Sigmoid colon (tissue), 7 donors: ENCODE measurements around the gene FCHSD2. TPM values are rescaled to one million over a fixed set of nuclear protein-coding genes. Genes with fewer than 3 reads are reported as not detected.

Source experiments
- DNase-seq: peaks from one replicate; pipeline ENCODE4 v3.0.0-alpha.2; 2019
- H3K27ac ChIP-seq, 4 donors: fragments of 200-600 bp; sonication (generic); one replicate each; pipeline ENCODE4 v1.5.1; 2016 to 2019; ENCODE audit warnings: mild to moderate bottlenecking in 1 of 4
- H3K27me3 ChIP-seq, 3 donors: fragments of 200-600 bp; sonication (generic); one replicate each; pipeline ENCODE4 v1.5.1; 2019; ENCODE audit warnings: mild to moderate bottlenecking in 1 of 3
- H3K36me3 ChIP-seq, 4 donors: fragments of 200-600 bp; sonication (generic); one replicate each; pipeline ENCODE4 v1.5.1; 2016 to 2019
- H3K4me1 ChIP-seq, 4 donors: fragments of 200-600 bp; sonication (generic); one replicate each; pipeline ENCODE4 v1.5.1; 2017 to 2019
- H3K4me3 ChIP-seq, 4 donors: fragments of 200-600 bp; sonication (generic); one replicate each; pipeline ENCODE4 v1.5.1; 2017 to 2019; ENCODE audit warnings: mild to moderate bottlenecking in 2 of 4, moderate library complexity in 1 of 4
- H3K9me3 ChIP-seq, 4 donors: fragments of 200-600 bp in 3 of 4; sonication (generic) in 3 of 4; one replicate each; pipeline versions ENCODE4 v1.5.1 to v1.6.1; 2013 to 2019
- EP300 ChIP-seq, 4 donors: sonication (generic); formaldehyde crosslinking; IDR thresholded peaks; one replicate each; pipeline ENCODE4 v1.6.1; 2017; ENCODE audit warnings: antibody characterized with exemption in 4 of 4
- POLR2A ChIP-seq, 2 donors: fragments of 450-650 bp; IDR thresholded peaks; one replicate each; pipeline ENCODE4 v1.6.1; 2016; ENCODE audit warnings: antibody characterized with exemption in 2 of 2, mild to moderate bottlenecking in 2 of 2, moderate library complexity in 2 of 2
- POLR2AphosphoS5 ChIP-seq, 4 donors: sonication (generic); formaldehyde crosslinking; IDR thresholded peaks; one replicate each; pipeline ENCODE4 v1.6.1; 2017; ENCODE audit warnings: antibody characterized with exemption in 4 of 4
- WGBS, 2 donors: extraction: QIAGEN DNeasy Blood & Tissue Kit; methylation state at CpG; one replicate each; pipeline ENCODE4 v1.1.7; 2013; 5-methylcytosine and 5-hydroxymethylcytosine counted together
- intact Hi-C: fragments of 100-400 bp; cut with DNase I; formaldehyde crosslinking; loops from one replicate; pipeline ENCODE4 v1.15.1; 2023
- polyA plus RNA-seq, 3 donors: library from polyadenylated mRNA; stranded (reverse); fragments of 200-250 nt; gene quantifications; one replicate each; pipeline ENCODE4 v1.2.3, GENCODE V29; 2013
- total RNA-seq, 4 donors: library from RNA; depleted of rRNA; stranded (reverse); fragments of >200 nt; gene quantifications; one replicate each; pipeline ENCODE4 v1.1.0, GENCODE V29; 2016
- TF ChIP-seq, protein P1 (sequence below), 4 experiments: fragments of 450-650 bp in 3 of 4; fragments of 200-600 bp in 1 of 4; IDR thresholded peaks; one replicate each; pipeline ENCODE4 v1.5.1; 2016 to 2019; ENCODE audit warnings: antibody characterized with exemption in 4 of 4, mild to moderate bottlenecking in 3 of 4, moderate library complexity in 2 of 4
- donor health status: healthy with polysubstance abuse.
- donor health status: Bipolar disorder and iron deficiency.
- donor health status: healthy.

FCHSD2 gene
- total and polyA plus RNA-seq, 7 donors, result 6.9 to 36.3 (median 18.6) TPM

DNA sequence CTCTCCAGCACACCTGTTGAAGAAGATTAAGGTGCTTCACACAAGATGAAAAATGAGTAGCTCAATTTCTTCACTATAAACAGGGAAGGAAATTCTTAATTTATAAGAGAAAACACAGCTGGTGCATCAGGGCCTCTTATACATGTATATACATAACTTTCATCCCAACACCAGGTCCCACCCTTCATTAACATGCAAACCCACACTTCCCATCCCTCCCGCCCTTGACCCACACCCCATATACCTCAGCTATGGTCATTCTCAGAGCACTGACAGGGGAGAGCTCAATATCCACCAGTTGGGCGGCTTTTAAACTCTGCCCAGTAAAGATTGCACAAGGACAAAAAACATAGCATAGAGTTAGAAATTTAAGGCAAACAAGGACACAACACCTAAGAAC lies 242.1 kb downstream of the FCHSD2 start:
- WGBS, 2 donors, result 96 to 99% methylated on average over 2 of the region's 2 CpGs
- no peak overlapping the region for H3K27ac ChIP-seq
- TF ChIP-seq, protein P1, sequence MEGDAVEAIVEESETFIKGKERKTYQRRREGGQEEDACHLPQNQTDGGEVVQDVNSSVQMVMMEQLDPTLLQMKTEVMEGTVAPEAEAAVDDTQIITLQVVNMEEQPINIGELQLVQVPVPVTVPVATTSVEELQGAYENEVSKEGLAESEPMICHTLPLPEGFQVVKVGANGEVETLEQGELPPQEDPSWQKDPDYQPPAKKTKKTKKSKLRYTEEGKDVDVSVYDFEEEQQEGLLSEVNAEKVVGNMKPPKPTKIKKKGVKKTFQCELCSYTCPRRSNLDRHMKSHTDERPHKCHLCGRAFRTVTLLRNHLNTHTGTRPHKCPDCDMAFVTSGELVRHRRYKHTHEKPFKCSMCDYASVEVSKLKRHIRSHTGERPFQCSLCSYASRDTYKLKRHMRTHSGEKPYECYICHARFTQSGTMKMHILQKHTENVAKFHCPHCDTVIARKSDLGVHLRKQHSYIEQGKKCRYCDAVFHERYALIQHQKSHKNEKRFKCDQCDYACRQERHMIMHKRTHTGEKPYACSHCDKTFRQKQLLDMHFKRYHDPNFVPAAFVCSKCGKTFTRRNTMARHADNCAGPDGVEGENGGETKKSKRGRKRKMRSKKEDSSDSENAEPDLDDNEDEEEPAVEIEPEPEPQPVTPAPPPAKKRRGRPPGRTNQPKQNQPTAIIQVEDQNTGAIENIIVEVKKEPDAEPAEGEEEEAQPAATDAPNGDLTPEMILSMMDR (IDR thresholded peaks at IDR 0.05), result no peak
- TF ChIP-seq POLR2A (IDR thresholded peaks at IDR 0.05), result no peak
- TF ChIP-seq POLR2AphosphoS5 (IDR thresholded peaks at IDR 0.05), result no peak
- no peak for TF ChIP-seq EP300 (IDR thresholded peaks at IDR 0.05)
- DNase-seq, result no peak
- H3K9me3 ChIP-seq, result no peaks in the 10 kb centered on the region
- no peaks in the 10 kb centered on the region for H3K27me3 ChIP-seq
- no peak overlapping the region for H3K4me3 ChIP-seq
- H3K36me3 ChIP-seq, result peaks cover 0 to 15% (median 0%) of the 10 kb centered on the region in 4 donors
- no peaks in the 10 kb centered on the region for H3K4me1 ChIP-seq
- intact Hi-C loops, result no loop called here

DNA sequence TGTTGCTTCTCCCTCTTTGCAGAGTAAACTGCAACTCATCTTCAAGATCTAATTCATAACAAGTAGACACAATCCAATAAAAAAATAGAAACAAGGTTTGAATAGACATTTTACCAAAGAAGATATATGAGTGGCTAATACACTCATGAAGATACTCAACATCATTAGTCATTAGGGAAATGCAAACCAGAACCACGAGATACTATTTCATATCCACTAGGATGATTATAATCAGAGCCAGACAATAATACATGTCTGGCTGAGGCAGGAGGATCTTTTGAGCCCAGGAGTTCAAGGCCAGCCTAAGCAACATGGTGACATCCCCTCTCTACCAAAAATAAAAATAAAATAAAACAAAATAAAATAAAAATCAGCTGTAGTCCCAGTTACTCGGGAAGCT lies 242.9 kb downstream of the FCHSD2 start:
- no peak overlapping the region for H3K4me3 ChIP-seq
- no peaks in the 10 kb centered on the region for H3K27me3 ChIP-seq
- intact Hi-C loops, result no loop called here
- TF ChIP-seq POLR2AphosphoS5 (IDR thresholded peaks at IDR 0.05) (no peak), EP300 (IDR thresholded peaks at IDR 0.05) (no peak), POLR2A (IDR thresholded peaks at IDR 0.05) (no peak)
- TF ChIP-seq, protein P1 (IDR thresholded peaks at IDR 0.05), result no peak
- H3K9me3 ChIP-seq, result no peaks in the 10 kb centered on the region
- H3K36me3 ChIP-seq, result peaks cover 0 to 15% (median 0%) of the 10 kb centered on the region in 4 donors
- no peaks in the 10 kb centered on the region for H3K4me1 ChIP-seq
- DNase-seq, result no peak
- H3K27ac ChIP-seq, result no peak overlapping the region
- 92 to 94% methylated on average over 2 of the region's 2 CpGs for WGBS, 2 donors

DNA sequence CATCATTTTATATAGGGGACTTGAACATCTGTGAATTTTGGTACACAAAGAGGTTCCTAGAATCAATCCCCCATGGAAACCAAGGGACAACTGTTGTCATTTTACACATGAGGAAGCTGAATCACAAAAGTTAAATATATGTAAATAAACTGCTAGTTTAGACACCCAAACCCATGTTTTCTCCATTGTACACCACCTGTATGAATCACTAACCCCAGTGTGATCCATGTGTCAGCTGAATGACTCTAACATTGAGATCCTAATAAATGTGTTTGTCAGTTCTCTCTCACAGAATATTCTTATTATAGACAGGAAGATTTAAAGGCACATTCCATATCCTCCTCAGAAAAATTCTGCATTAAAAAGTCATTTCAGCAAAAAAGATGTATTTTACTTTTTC lies 244.6 kb downstream of the FCHSD2 start:
- DNase-seq, result no peak
- H3K27ac ChIP-seq, result no peak overlapping the region
- no peaks in the 10 kb centered on the region for H3K9me3 ChIP-seq
- H3K4me3 ChIP-seq, result no peak overlapping the region
- no peaks in the 10 kb centered on the region for H3K27me3 ChIP-seq
- no peaks in the 10 kb centered on the region for H3K4me1 ChIP-seq
- TF ChIP-seq EP300 (IDR thresholded peaks at IDR 0.05) (no peak), POLR2A (IDR thresholded peaks at IDR 0.05) (no peak)
- TF ChIP-seq, protein P1 (IDR thresholded peaks at IDR 0.05), result no peak
- peaks cover 0 to 15% (median 0%) of the 10 kb centered on the region in 4 donors for H3K36me3 ChIP-seq
- intact Hi-C loops, result no loop called here

DNA sequence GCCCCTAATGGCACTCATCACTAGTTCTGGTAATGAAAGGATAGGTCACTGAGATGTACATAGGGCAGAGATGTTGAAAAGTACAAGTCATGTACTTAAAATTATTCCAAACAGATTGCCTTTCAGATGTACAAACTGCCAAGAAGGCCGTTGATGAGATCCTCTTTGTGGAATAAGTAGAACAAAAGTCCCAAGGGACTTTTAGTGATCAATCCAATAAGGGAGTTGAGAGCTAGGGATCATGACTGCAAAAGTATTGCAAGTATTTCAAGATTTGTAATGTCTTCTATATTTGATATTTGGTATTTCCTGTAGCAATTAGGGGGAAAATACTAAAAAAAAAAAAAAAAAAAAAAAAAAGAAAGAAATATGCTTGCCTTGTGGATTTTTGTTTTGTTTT lies 245.7 kb downstream of the FCHSD2 start:
- Histone ChIP-seq H3K27ac (no peak overlapping the region), H3K4me3 (no peak overlapping the region), H3K9me3 (no peaks in the 10 kb centered on the region), H3K27me3 (no peaks in the 10 kb centered on the region), H3K36me3 (peaks cover 0 to 15% (median 0%) of the 10 kb centered on the region in 4 donors), H3K4me1 (no peaks in the 10 kb centered on the region)
- TF ChIP-seq POLR2AphosphoS5 (IDR thresholded peaks at IDR 0.05) (no peak), EP300 (IDR thresholded peaks at IDR 0.05) (no peak), POLR2A (IDR thresholded peaks at IDR 0.05) (no peak)
- TF ChIP-seq, protein P1 (IDR thresholded peaks at IDR 0.05), result no peak
- intact Hi-C loops, result no loop called here
- no peak for DNase-seq
- WGBS, 2 donors, result 87 to 88% methylated on average over 1 of the region's 1 CpG

DNA sequence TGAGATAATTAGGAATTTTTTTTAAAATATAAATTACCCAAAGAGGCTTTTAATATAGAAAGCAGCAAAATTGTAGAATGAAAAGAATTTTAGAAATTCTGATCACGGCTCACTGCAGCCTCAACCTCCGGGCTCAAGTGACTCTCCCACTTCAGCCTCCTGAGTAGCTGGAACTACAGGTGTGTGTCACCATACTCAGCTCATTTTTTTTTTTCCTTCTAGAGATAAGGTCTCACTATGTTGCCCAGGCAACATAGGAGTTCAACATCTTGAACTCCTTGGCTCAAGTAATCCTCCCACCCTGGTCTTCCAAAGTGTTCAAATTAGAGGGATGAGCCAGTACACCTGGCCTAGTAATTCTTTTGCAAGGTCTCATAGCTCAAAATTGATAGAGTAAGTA lies 251.2 kb downstream of the FCHSD2 start:
- 96 to 97% methylated on average over 2 of the region's 2 CpGs for whole genome bisulfite sequencing, 2 donors

More for the DNA sequence above, 251.2 kb downstream of the FCHSD2 start:
- H3K4me1 ChIP-seq, result no peaks in the 10 kb centered on the region
- H3K27ac ChIP-seq, result no peak overlapping the region
- H3K36me3 ChIP-seq, result peaks cover 0 to 41% (median 8%) of the 10 kb centered on the region in 4 donors
- TF ChIP-seq POLR2A (IDR thresholded peaks at IDR 0.05), result no peak
- TF ChIP-seq, protein P1 (IDR thresholded peaks at IDR 0.05), result no peak
- no peak for TF ChIP-seq EP300 (IDR thresholded peaks at IDR 0.05)
- no peak for TF ChIP-seq POLR2AphosphoS5 (IDR thresholded peaks at IDR 0.05)
- DNase-seq, result no peak
- no peaks in the 10 kb centered on the region for H3K27me3 ChIP-seq
- no peaks in the 10 kb centered on the region for H3K9me3 ChIP-seq
- H3K4me3 ChIP-seq, result no peak overlapping the region
- intact Hi-C loops, result no loop called here
